Body of pancreas (tissue), 4 donors: ENCODE measurements around the gene RGS6.

Experiments used
- CTCF ChIP-seq, 7 experiments: fragments of 450-650 bp in 4 of 7; fragments of 200-600 bp in 3 of 7; sonication (generic) in 3 of 7; IDR thresholded peaks; one replicate each; pipeline ENCODE4 v1.5.1; 2016 to 2019; ENCODE audit warnings: antibody characterized with exemption in 7 of 7
- POLR2A ChIP-seq, 3 donors: fragments of 450-650 bp; IDR thresholded peaks; one replicate each; pipeline ENCODE4 v1.6.1; 2016; ENCODE audit warnings: antibody characterized with exemption in 3 of 3, mild to moderate bottlenecking in 2 of 3

GRCh38 chr14:72027061-72027460, 94.8 kb downstream of the RGS6 start:
- TF ChIP-seq CTCF (IDR thresholded peaks at IDR 0.05) = no peak
- no peak for TF ChIP-seq POLR2A (IDR thresholded peaks at IDR 0.05)
